Measurements from ENCODE around the gene SLC10A6.

SLC10A6 gene

DNA sequence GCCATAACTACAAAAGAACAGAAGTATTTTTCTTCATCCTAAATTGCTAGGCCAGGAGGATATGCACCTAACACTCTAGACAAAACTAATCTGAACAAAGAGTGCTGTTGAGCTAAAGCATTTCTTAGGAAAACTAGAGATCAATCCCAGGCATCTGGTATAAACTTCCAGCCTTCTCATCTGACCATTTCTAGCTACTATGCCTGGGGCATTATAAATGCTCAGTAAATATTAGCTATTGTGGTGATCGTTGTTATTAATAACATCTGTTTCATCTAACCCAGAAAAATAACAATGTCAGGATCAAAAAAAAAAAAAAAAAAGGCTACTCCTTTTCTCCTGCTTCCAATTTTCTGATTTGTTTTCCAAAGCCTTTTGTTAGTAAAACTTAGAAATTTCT is 7.7 kb upstream of the SLC10A6 start:
- H3K27ac ChIP-seq, result no peak overlapping the region
- no peaks in the 10 kb centered on the region for H3K9me3 ChIP-seq (ENCODE audit: severe bottlenecking)
- no peak overlapping the region for H3K4me3 ChIP-seq (ENCODE audit: low read depth, low read length)
- TF ChIP-seq, protein P1, sequence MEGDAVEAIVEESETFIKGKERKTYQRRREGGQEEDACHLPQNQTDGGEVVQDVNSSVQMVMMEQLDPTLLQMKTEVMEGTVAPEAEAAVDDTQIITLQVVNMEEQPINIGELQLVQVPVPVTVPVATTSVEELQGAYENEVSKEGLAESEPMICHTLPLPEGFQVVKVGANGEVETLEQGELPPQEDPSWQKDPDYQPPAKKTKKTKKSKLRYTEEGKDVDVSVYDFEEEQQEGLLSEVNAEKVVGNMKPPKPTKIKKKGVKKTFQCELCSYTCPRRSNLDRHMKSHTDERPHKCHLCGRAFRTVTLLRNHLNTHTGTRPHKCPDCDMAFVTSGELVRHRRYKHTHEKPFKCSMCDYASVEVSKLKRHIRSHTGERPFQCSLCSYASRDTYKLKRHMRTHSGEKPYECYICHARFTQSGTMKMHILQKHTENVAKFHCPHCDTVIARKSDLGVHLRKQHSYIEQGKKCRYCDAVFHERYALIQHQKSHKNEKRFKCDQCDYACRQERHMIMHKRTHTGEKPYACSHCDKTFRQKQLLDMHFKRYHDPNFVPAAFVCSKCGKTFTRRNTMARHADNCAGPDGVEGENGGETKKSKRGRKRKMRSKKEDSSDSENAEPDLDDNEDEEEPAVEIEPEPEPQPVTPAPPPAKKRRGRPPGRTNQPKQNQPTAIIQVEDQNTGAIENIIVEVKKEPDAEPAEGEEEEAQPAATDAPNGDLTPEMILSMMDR (IDR thresholded peaks at IDR 0.05; ENCODE audit: low read depth, low read length), result no peak
- H3K36me3 ChIP-seq, result no peaks in the 10 kb centered on the region
- no peak for DNase-seq
- no peaks in the 10 kb centered on the region for H3K27me3 ChIP-seq (ENCODE audit: insufficient read depth, low read depth, severe bottlenecking)

DNA sequence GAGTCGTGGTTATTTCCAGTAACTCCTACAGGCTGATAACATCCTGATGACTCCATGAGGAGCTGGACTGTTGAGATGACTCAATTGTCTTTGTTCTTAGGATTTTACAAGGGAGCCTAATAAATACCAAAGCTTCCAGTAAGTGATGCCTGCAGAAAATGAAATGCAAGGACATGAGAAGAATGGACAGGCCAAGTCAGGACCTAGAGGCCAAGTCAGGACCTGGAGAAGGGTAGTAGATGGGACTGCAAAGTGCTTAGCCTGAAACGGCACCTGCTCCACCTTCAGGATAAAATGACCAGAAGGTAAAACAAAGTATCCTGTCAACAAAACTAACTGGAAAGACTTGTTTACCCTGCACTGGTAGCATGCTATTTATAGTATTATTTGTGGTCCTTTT is 6.4 kb upstream of the SLC10A6 start:
- TF ChIP-seq, protein P1 (IDR thresholded peaks at IDR 0.05; ENCODE audit: low read depth, low read length), result no peak
- H3K27ac ChIP-seq, result no peak overlapping the region

DNA sequence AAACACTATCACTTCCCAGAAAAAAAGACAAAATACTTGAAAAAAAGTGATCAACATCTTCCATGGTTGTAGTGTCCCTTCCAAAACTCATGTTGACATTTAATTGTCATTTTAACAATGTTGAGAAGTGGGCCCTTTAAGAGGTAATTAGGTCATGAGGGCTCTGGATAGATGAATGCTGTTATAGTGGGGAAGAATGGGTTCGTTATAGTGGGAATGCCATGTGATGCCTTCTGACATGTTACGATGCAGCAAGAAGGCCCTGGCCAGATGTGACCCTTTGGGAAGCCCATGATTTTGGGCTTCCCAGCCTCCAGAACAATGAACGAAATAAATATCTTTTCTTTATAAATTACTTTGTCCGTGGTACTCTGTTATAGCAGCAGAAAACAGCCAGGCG is 4.0 kb upstream of the SLC10A6 start:
- Histone ChIP-seq H3K27ac (no peak overlapping the region), H3K27me3 (ENCODE audit: insufficient read depth, low read depth, severe bottlenecking) (no peaks in the 10 kb centered on the region), H3K4me3 (ENCODE audit: low read depth, low read length) (no peak overlapping the region), H3K36me3 (no peaks in the 10 kb centered on the region), H3K9me3 (ENCODE audit: severe bottlenecking) (no peaks in the 10 kb centered on the region)
- TF ChIP-seq, protein P1 (IDR thresholded peaks at IDR 0.05; ENCODE audit: low read depth, low read length), result no peak
- no peak for DNase-seq

More for the DNA sequence above, 6.4 kb upstream of the SLC10A6 start:
- Histone ChIP-seq H3K4me3 (ENCODE audit: low read depth, low read length) (no peak overlapping the region), H3K9me3 (ENCODE audit: severe bottlenecking) (no peaks in the 10 kb centered on the region), H3K36me3 (no peaks in the 10 kb centered on the region), H3K27me3 (ENCODE audit: insufficient read depth, low read depth, severe bottlenecking) (no peaks in the 10 kb centered on the region)
- no peak for DNase-seq

DNA sequence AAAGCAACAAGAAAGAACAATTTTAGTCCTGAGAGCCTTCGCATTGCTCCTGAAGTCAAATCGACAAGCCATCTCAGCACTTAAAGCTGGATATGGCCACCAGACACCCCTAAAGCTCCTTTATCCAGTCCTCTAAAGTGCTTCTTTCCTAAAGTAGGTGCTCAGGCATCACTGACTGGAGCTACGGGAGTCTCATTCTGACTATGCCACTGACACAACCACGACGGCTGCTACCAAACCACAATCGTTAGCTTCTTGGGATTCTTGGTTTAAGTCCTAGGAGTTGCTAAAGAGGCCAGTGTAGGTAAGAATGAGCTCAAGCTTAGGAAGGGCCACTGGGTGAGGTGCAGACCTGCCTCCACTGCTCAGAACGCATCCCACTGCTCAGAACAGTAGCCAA is 1.0 kb downstream of the SLC10A6 start:
- H3K27me3 ChIP-seq (ENCODE audit: insufficient read depth, low read depth, severe bottlenecking), result no peaks in the 10 kb centered on the region
- H3K27ac ChIP-seq, result no peak overlapping the region
- DNase-seq, result no peak
- H3K4me3 ChIP-seq (ENCODE audit: low read depth, low read length), result no peak overlapping the region
- no peaks in the 10 kb centered on the region for H3K36me3 ChIP-seq
- TF ChIP-seq, protein P1 (IDR thresholded peaks at IDR 0.05; ENCODE audit: low read depth, low read length), result no peak
- H3K9me3 ChIP-seq (ENCODE audit: severe bottlenecking), result no peaks in the 10 kb centered on the region

DNA sequence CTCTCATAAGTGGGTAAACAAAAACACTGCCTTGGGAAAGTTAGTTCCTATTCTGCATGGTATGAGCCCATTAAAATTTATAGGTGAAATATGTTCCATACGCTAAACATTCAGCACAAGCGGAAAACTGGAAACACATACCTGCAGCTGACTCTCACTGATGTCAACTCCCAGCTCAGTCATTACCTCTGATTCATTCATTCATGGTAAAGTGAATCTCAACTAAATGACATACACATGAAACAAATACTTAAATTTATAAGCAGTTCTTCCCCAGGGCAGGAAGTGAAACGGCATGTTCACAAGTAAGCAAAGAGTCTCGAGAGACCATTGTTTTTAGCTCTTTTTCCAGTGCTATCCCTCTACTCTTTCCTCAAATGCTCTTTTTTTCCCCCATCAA is 1.6 kb downstream of the SLC10A6 start:
- Histone ChIP-seq H3K27me3 (ENCODE audit: insufficient read depth, low read depth, severe bottlenecking) (no peaks in the 10 kb centered on the region), H3K27ac (no peak overlapping the region)
- TF ChIP-seq, protein P1 (IDR thresholded peaks at IDR 0.05; ENCODE audit: low read depth, low read length), result no peak

DNA sequence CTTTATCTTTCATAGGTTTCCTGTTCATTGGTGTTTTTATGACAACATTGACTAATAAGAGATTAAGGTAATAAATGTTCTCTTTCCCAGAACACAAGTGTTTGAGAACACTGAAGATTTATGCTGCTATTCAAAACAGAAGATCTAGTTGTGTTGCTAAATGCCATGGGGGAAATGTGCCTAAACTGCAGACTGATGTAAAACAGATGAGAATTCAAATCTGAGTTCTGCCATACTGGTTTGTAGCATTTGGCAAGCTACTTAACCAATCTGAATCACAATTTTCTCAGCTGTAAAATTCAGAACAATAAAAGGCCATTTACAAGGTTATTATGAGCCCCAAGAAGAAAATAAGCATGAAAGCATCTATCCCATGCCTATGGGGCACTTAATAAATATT is 2.3 kb downstream of the SLC10A6 start:
- H3K27ac ChIP-seq, result no peak overlapping the region
- DNase-seq, result no peak
- no peaks in the 10 kb centered on the region for H3K27me3 ChIP-seq (ENCODE audit: insufficient read depth, low read depth, severe bottlenecking)
- H3K36me3 ChIP-seq, result no peaks in the 10 kb centered on the region
- H3K4me3 ChIP-seq (ENCODE audit: low read depth, low read length), result no peak overlapping the region
- H3K9me3 ChIP-seq (ENCODE audit: severe bottlenecking), result no peaks in the 10 kb centered on the region
- TF ChIP-seq, protein P1 (IDR thresholded peaks at IDR 0.05; ENCODE audit: low read depth, low read length), result no peak

More for the DNA sequence above, 1.6 kb downstream of the SLC10A6 start:
- DNase-seq, result no peak
- no peaks in the 10 kb centered on the region for H3K36me3 ChIP-seq
- no peaks in the 10 kb centered on the region for H3K9me3 ChIP-seq (ENCODE audit: severe bottlenecking)
- no peak overlapping the region for H3K4me3 ChIP-seq (ENCODE audit: low read depth, low read length)

Data from WERI-Rb-1 (cell line).